Central memory CD4-positive, alpha-beta T cell (primary cell): ENCODE results near the gene FTCD.

Experiments used
- DNase-seq: peaks from one replicate; pipeline ENCODE4 v3.0.0; 2022

Gene FTCD

DNA sequence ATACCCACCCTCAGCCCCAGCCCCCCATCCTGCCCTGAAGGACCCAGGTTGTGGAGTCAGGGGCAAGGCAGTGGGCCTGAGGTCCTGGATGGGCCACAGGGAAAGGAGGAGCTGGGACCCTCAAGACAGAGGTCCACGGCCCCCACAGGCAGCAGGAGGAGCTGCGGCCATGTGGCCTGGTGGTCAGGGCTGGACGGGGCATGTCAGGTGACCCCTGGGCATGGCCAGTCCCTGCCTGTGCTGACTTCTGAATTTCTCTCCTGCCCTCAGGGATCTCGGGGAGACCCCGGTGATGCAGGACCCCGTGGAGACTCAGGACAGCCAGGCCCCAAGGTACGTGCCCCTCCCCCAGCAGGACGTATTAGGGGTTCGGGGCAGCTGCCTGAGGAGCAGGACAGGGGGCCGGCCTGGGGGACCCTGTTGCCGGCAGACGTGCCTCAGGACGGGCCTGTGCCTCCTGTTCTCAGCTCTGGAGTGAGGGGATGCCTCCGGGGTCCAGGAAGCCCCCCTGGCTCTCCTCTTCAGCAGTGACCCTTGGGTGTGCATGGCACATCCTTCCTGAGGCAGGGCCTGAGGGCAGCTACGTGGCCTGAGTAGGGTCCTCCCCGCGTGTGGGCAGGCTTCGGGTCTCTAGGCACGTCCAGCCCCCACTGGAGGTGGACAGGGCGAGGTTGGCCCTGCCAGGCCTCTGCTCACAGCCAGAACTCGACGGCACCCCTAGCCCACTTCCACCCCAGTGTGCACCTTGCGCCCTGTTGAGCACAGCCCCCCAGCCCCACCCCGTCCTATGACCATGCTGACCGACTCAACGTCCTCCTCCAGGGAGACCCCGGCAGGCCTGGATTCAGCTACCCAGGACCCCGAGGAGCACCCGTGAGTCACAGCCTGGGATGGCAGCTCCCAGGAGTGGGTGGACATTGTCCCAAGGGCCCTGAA is 33.8 kb downstream of the FTCD start:
- DNase-seq: no peak

- DNase-seq: no peak
Measured at GRCh38 chr21:46120301-46121285, 34.8 kb downstream of the FTCD start.

DNA sequence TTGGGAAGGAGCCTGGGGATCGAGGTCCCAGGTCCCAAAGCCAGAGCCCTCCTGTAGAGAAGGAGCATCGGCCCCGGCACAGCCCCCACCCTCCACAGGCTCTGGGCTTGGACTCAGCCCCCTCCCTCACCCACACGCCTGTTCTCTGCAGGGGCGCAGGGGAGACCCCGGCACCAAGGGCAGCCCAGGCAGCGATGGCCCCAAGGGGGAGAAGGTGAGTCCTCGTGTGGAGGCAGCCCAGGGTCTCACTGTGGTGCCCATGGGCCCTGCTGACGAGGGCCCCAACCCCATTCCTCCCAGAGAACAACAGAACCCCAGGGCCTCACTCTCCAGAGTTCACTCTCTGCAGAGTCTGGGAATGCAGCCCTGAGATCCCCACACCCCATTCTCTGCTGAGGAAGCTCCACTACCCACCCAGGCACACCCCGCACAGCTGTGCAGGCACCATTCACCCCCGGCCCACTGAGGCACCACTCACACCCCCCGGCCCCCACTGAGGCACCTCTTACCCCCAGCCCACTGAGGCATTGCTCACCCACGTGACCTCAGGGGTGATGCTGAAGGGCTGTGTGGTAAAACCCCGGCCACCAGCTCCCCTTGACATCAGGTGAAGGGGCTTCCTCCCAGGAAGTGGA is 35.6 kb downstream of the FTCD start:
- no peak for DNase-seq

GRCh38 chr21:46119144-46119636 is 36.2 kb downstream of the FTCD start:
- no peak for DNase-seq

- DNase-seq: no peak
Measured at GRCh38 chr21:46118316-46119143, 36.8 kb downstream of the FTCD start.

DNA sequence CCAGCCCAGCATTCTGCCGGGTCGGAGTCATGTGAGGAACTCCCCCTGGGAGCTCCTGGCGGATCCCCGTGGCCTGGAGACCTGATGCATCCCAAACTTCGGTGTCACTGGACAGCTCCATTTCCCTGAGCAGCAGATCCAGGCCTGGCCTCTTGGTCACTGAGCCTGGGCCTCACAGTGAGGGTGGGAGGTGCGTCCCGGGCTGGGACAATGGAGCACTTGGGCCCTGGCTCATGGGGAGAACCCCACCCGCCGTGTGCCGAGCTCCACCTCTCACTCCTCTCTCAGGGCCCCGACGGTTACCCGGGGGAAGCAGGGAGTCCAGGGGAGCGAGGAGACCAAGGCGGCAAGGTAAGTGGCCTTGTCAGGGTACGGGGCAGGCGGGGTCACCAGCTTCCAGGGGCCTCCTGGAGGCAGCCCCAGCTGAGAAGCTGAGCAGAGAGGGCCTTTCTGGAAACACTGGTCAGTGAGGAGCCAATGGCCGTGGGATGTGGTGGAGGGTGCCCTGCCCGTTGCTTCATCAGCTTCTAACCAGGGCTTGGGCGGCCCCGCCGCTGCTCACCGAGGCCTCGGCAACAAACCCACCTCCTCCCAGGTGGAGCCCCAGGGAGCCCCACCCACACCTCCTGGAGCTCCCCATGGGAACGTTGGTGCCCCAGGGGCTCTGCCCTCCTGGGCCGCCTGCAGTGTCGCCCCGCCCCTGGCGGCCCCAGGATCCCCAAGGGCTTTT is 37.6 kb downstream of the FTCD start:
- DNase-seq: no peak

DNA sequence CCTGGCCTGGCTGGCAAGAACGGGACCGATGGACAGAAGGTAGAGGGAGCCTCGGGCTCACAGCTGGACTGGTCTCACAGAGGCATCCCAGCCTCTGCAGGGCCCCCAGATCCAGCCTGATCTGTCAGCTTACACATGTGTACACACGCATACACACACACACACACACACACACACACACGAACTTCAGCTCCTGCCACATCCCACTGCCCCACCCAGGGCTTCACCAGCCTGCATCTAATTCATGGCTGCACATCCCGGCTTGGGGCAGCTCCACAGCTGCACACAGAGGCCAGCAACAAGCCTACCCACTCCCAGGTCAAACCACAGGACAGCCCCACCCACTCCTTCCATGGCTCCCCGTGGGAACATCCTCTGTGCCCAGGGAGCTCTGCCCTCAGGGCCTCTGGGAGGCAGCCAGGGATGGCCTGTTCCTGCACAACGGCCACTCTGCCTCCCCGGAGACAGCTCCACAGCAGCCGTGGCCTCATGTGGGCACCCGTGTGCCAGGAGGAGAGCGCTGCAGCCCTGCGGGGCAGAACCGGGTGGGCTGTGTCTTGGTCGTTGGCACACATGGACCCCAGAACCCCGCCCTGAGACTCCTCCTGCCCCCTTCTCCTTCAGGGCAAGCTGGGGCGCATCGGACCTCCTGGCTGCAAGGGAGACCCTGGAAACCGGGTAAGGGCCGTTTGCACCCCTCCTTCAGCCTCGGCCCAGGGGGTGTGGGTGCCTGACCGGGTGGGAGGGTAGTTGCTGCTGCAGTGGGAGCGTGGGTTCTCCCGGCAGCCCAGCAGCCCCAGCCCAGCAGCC is 38.4 kb downstream of the FTCD start:
- DNase-seq: no peak

GRCh38 chr21:46116189-46116775 is 39.1 kb downstream of the FTCD start:
- no peak for DNase-seq

DNA sequence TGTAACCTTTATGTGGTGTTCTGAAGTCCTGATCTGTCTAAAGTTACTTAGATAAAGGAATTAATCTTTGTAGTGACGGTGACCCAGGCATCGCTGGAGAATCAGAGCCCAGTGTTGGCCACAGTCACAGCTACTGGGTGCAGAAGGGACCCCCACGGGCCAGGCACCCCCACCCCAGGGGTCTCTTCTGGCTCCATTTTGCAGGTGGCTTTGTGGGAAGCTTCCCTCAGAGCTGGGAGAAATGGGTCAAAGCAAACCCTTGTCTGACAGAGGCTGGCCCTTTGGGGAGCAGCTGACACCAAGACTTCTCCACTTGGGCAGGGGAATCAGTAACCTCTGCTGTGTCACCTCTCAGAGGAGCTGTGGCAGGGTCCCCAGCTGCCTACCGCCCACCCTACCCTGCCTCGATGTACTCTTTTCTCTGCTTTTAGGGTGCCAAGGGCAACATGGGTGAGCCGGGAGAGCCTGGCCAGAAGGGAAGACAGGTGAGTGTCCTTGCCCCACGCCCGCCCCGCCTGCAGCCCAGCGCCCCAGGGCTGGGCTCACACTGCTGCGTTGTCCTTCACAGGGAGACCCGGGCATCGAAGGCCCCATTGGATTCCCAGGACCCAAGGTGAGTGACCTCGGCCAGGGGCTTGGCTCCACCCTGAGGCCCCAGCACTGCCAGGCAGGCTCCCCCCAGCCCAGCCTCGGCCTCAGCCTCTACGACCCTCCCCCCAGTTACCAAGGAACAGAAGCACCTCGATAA is 39.8 kb downstream of the FTCD start:
- no peak for DNase-seq

DNA sequence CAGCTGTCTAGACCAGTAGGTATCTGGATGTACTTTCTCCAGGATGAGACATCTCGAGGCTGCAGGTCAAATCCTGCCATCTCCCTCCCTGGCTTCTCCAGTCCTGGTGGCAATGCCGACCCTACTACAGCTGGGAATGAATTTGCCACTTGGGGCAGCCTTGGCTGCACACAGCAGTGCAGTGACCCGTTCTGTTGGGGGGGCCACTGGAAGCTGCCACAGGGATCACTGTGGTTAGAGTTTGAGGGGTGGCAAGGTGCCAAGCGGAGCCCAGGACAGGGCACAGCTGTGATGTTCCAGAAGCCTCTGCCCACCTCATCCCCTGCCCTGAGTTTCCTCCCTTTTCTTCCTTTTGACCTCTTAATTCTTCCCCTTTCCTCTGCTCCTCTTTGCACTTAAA is 40.4 kb downstream of the FTCD start:
- no peak for DNase-seq

DNA sequence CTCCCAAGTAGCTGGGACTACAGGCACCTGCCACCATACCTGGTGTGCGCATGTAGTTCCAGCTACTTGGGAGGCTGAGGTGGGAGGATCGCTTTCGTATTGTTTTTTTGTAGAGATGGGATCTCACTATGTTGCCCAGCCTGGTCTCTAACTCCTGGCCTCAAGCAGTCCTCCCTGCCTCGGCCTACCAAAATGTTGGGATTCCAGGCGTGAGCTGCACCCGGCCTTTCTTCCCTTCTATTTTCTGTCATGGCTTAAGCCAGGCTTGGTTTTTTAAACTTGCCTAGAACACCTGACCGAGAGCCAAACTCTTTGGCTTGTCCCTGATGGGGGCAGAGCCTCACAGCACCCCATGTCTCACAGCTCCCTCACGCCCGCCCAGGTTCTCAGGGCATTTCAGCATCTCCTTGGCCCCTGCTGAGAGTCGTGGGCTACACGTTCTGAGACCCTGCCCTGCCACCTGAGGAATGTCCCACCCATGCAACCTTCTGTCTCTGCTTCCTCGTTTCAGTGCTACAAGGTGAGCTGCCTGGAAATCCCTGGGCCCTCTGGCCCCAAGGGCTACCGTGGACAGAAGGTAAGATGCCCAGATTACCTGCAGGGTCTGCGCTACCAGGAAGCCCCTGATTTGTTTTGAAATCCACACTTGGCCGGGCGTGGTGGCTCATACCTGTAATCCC is 41.7 kb downstream of the FTCD start:
- no peak for DNase-seq

- no peak for DNase-seq
Measured at GRCh38 chr21:46112725-46113215, 42.6 kb downstream of the FTCD start.

DNA sequence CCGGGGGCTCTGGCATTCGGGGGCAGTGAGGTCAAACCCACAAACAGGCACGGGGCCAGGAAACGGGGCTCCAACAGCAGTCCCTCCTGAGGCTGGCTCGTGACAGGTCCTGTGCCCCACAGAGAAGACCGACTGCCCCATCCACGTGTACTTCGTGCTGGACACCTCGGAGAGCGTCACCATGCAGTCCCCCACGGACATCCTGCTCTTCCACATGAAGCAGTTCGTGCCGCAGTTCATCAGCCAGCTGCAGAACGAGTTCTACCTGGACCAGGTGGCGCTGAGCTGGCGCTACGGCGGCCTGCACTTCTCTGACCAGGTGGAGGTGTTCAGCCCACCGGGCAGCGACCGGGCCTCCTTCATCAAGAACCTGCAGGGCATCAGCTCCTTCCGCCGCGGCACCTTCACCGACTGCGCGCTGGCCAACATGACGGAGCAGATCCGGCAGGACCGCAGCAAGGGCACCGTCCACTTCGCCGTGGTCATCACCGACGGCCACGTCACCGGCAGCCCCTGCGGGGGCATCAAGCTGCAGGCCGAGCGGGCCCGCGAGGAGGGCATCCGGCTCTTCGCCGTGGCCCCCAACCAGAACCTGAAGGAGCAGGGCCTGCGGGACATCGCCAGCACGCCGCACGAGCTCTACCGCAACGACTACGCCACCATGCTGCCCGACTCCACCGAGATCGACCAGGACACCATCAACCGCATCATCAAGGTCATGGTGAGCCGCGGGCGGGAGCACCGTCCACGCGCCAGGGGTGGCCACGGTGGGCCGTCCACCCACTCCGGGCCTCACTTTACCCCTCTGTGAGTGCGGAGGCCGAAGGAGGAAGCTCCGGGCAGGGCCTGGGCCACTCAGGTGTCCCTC is 43.3 kb downstream of the FTCD start:
- DNase-seq: no peak

DNA sequence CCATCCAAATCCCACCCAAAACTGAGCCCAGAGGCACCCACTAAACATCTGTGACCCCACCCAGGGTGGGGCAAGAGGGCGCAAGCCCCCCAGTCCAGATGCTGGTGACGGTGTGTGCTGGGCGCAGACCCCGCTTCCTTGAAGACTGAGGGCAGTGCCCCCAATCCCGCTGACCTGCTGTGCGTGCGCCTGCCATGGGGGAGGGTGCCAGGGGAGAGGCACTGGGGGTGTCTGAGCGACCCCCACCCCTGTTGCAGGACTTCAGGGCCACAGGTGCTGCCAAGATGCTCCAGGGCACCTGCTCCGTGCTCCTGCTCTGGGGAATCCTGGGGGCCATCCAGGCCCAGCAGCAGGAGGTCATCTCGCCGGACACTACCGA is 44.2 kb downstream of the FTCD start:
- DNase-seq: no peak

DNA sequence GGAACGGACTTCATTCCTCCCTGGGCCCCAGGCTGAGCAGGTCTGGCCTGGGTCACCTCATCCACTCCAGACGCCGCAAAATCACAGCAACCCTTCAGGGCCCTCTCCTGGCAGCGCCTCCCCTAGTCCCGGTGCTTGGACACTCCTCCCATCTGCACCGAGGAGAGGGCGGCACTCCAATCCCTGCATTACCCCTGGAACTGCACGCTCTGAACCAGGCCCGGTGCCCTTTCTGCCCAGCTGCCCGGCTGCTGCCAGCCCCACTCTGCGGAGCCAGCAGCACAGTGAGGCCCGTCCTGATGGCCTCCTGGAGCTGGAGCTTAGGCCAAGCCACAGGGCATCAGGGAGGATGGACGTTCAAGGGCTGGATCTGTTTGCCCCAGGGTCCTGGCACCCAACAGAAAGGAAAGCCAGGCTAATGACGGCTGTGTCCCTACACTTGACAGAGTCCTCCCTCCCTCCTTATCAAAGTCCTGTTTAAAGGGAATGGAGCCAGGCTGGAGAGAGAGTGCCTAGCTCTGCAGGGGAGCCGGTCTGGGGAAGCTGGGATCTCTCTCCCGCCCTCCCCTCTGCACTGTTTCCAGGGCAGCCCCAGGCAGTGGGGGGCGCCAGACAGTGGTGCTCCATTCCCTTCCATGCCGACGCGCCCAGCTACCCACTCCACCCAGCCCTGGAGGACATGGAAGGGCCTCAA is 44.7 kb downstream of the FTCD start:
- DNase-seq: no peak

DNA sequence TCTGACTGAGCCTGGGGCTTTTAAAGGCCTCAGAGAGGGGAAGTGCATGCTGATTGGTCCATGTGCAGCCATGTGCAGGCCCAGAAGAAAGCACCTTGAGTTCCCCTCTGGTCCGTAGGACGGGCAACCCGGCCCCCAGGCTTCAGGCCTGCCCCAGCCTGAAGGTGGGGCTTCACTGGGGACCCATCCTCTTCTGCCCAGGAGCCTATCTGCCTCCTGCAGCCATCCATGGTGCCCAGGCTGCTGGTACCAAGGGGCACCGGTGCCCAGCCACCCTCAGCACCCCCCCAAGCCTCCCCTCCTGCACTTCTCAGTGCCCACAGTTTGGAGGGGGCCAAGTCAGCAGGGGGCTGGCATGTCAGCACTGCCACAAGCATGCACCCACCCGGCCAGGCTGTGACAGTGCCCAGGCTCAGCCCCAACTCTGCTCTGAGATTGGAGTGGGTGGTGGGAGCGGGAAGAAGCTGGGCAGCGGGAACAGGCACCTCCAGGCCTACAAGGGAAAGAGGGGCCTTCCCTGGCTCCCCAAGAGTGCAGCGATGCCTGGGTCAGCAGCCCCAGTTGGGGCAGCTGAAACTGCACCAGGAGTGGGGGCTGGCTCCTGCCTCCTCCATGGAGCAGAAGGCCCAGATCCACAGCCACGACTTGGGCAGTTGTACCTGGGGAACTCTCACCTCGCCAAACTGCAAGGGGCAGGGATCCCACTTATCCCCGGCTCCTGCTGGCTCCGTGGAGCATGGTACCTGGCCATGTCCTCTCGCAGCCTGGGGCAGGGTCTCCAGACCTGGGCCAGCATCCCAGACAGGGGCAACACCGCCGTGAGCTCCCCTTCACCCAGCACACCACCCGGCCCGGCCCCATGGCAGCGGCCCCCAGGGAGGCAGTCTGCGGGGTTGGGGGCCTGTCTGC is 45.8 kb downstream of the FTCD start:
- no peak for DNase-seq
